NB4 (cell line): ENCODE measurements around the gene GGCX.

Source experiments
- DNase-seq: peaks from one replicate; pipeline ENCODE4 v3.0.0; 2010; ENCODE audit warnings: low read depth
- H3K4me3 ChIP-seq: one replicate; pipeline ENCODE4 v1.5.1; 2011; ENCODE audit warnings: mild to moderate bottlenecking, low read depth, low read length, moderate library complexity
- CTCF ChIP-seq: IDR thresholded peaks from one replicate; pipeline ENCODE4 v1.5.1; 2012; ENCODE audit warnings: low read depth, low read length
- MAX ChIP-seq: IDR thresholded peaks from 2 replicates; pipeline ENCODE4 v1.6.1; 2011; ENCODE audit warnings: low read depth, low read length
- MYC ChIP-seq: IDR thresholded peaks from 2 replicates; pipeline ENCODE4 v1.6.1; 2011; ENCODE audit warnings: low read depth, low read length
- POLR2A ChIP-seq: IDR thresholded peaks from 2 replicates; pipeline ENCODE4 v1.6.1; 2011; ENCODE audit warnings: mild to moderate bottlenecking; ENCODE audit not compliant: insufficient read length; ENCODE audit errors: extremely low read depth

GGCX gene

GRCh38 chr2:85584354-85584856 lies 23.1 kb upstream of the GGCX start, which contains the start of gene VAMP5:
Gene VAMP5, plus strand, starts transcription at chr2:85584431. Its CDS starts 60 bp downstream, at chr2:85584491.
- no peak within 1 kb of the TSS for H3K4me3 ChIP-seq
- no peak for DNase-seq
- TF ChIP-seq MAX: no peak
- no peak for TF ChIP-seq MYC
- TF ChIP-seq CTCF: no peak
- TF ChIP-seq POLR2A: no peak

GRCh38 chr2:85583667-85584353 lies 22.5 kb upstream of the GGCX start:
- TF ChIP-seq POLR2A (no peak), MYC (no peak), MAX (no peak), CTCF (no peak)
- no peak overlapping the region for H3K4me3 ChIP-seq
- no peak for DNase-seq

- TF ChIP-seq POLR2A (no peak), MAX (no peak), CTCF (no peak), MYC (no peak)
- DNase-seq: no peak
- no peak overlapping the region for H3K4me3 ChIP-seq
These were observed 21.2 kb upstream of the GGCX start for GRCh38 chr2:85582492-85582891.

- H3K4me3 ChIP-seq: peak overlapping the region; percentile 94
- no peak for DNase-seq
- TF ChIP-seq MAX (no peak), POLR2A (no peak), CTCF (no peak), MYC (no peak)
These were observed 18.9 kb upstream of the GGCX start for GRCh38 chr2:85580206-85580605.

GRCh38 chr2:85579266-85579935 lies 18.1 kb upstream of the GGCX start:
- peak; percentile 92 for DNase-seq
- TF ChIP-seq MAX: no peak
- TF ChIP-seq MYC: no peak
- TF ChIP-seq CTCF: no peak
- H3K4me3 ChIP-seq: peak overlapping the region; percentile 94
